ENCODE results near the gene GPX2. TPM values are rescaled to one million over a fixed set of nuclear protein-coding genes. Genes with fewer than 3 reads are reported as not detected.

Gene GPX2
- total and polyA plus RNA-seq, 10 of the 15 experiments (the other 5 are each of a cell fraction or from before 2014, with no cell fraction given), result not detected

- ChIA-PET POLR2A (no interaction called here), SMC1A (ENCODE audit: uncharacterized antibody, unreplicated experiment) (interaction anchor here (1.2 kb wide), 1 partner anchor 11 kb away, joined by 6 read pairs; no protein-coding TSS in a partner anchor), CTCF (no interaction called here), RAD21 (ENCODE audit: unreplicated experiment) (interaction anchor here (1.8 kb wide), 1 partner anchor 32 kb away, joined by 6 read pairs; the partner anchor contains the start of gene FNTB)
- intact Hi-C loops (cut with micrococcal nuclease; ENCODE audit: unreplicated experiment) (no loop called here), in situ Hi-C loops (cut with MboI) (no loop called here)
- Histone ChIP-seq H3K4me2 (ENCODE audit: control insufficient read depth, insufficient read depth) (no peak overlapping the region), H3K4me1 (ENCODE audit: control insufficient read depth, insufficient read depth, low read length) (peaks cover 19% of the 10 kb centered on the region), H3K27ac (ENCODE audit: control insufficient read depth, insufficient read depth) (no peak overlapping the region), H3K9ac (ENCODE audit: control insufficient read depth, insufficient read depth, low read length) (no peak overlapping the region), H3K9me3 (replicated peaks; ENCODE audit: control insufficient read depth, insufficient read depth, low read length) (no peaks in the 10 kb centered on the region), H3K36me3 (ENCODE audit: control insufficient read depth in 2 of 2, insufficient read depth in 2 of 2, low read length in 1 of 2) (no peaks in the 10 kb centered on the region), H4K20me1 (ENCODE audit: control insufficient read depth, insufficient read depth) (no peaks in the 10 kb centered on the region), H2AFZ (ENCODE audit: control insufficient read depth, low read depth, low read length) (no peak overlapping the region), H3K4me3 (no peak overlapping the region), H3K27me3 (replicated peaks in 1 of 2; ENCODE audit: control insufficient read depth in 2 of 2, insufficient read depth in 2 of 2, low read length in 1 of 2) (no peaks in the 10 kb centered on the region), H3K79me2 (ENCODE audit: control insufficient read depth, insufficient read depth, low read length) (no peaks in the 10 kb centered on the region)
- WGBS (ENCODE audit: insufficient coverage, insufficient replicate concordance, low lambda C conversion rate, missing lambda C conversion rate), result 83% methylated on average over 9 of the region's 9 CpGs
- FAIRE-seq (no peak), ATAC-seq (no peak), DNase-seq (ENCODE audit: low read depth, low spot score) (no peak)
- BruUV-seq (replicated peaks), result no TSS peak
- no peak for TF ChIP-seq CREB1 (IDR thresholded peaks at IDR 0.05; ENCODE audit: low read depth)
- no peak for TF ChIP-seq ZNF592 (IDR thresholded peaks at IDR 0.05)
- no peak for TF ChIP-seq USF2 (IDR thresholded peaks at IDR 0.05; ENCODE audit: borderline replicate concordance, low read depth, low read length)
- TF ChIP-seq RB1 (IDR thresholded peaks at IDR 0.05; ENCODE audit: borderline replicate concordance), result no peak
- no peak for TF ChIP-seq CBX5 (IDR thresholded peaks at IDR 0.05; ENCODE audit: low read depth)
- no peak for TF ChIP-seq FOS (IDR thresholded peaks at IDR 0.05; ENCODE audit: borderline replicate concordance, extremely low read depth, insufficient read length)
- TF ChIP-seq RAD51 (IDR thresholded peaks at IDR 0.05), result no peak
- no peak for TF ChIP-seq SUZ12 (IDR thresholded peaks at IDR 0.05; ENCODE audit: unreplicated experiment)
- no peak for TF ChIP-seq ELK1 (IDR thresholded peaks at IDR 0.05; ENCODE audit: low read depth, low read length)
- no peak for TF ChIP-seq MXI1 (IDR thresholded peaks at IDR 0.05; ENCODE audit: low read depth, low read length)
- TF ChIP-seq NFYA (IDR thresholded peaks at IDR 0.05; ENCODE audit: borderline replicate concordance, low read depth, low read length), result no peak
- no peak for TF ChIP-seq ZBTB33 (IDR thresholded peaks at IDR 0.05)
- TF ChIP-seq MYB (IDR thresholded peaks at IDR 0.05; ENCODE audit: borderline replicate concordance, low read depth, low read length), result no peak
- TF ChIP-seq KLF5 (IDR thresholded peaks at IDR 0.05; ENCODE audit: partially characterized antibody), result no peak
- no peak for TF ChIP-seq RAD21 (IDR thresholded peaks at IDR 0.05; ENCODE audit: insufficient read depth, low read depth, low read length)
These were observed 12.1 kb upstream of the GPX2 start for GRCh38 chr14:64954491-64955240.

Measured in GM12878 (cell line).